OCI-LY3 (cell line): ENCODE results near the gene HUS1B.

Source experiments
- CTCF ChIP-seq: fragments of 200-600, 300-600 bp; sonication (generic); IDR thresholded peaks from 2 replicates; pipeline ENCODE4 v1.5.1; 2014; ENCODE audit warnings: antibody characterized with exemption, low read length, low read depth
- EZH2phosphoT487 ChIP-seq: fragments of 200-600 bp; shearing (Covaris generic); IDR thresholded peaks from 2 replicates; pipeline ENCODE4 v1.6.1; 2018; ENCODE audit warnings: antibody characterized with exemption, mixed run types, low read depth

- TF ChIP-seq CTCF (no peak), EZH2phosphoT487 (no peak)
Observed at GRCh38 chr6:693723-694009, 36.8 kb upstream of the HUS1B start.
